Lower lobe of right lung (tissue), 2 donors: ENCODE measurements around the gene FN1. TPM values are rescaled to one million over a fixed set of nuclear protein-coding genes. Genes with fewer than 3 reads are reported as not detected.
"Not testable (repeated sequence)": the region's sequence is repeated elsewhere in the genome, so short reads cannot be mapped to it uniquely, and the experiment has no call there.

Experiments used
- ATAC-seq, 2 donors: fragments of 200-7000 bp; cut with Tn5 transposase; one replicate each; pipeline ENCODE4 v1.9.1; 2020 to 2022; ENCODE audit warnings: mild to moderate bottlenecking in 2 of 2, moderate library complexity in 2 of 2
- DNase-seq: peaks from one replicate; pipeline ENCODE4 v3.0.0-alpha.2; 2020
- H3K27ac ChIP-seq: fragments of 200-600 bp; one replicate; pipeline ENCODE4 v1.8.0; 2022
- H3K27me3 ChIP-seq: fragments of 200-600 bp; one replicate; pipeline ENCODE4 v1.8.0; 2022; ENCODE audit warnings: low read depth
- H3K36me3 ChIP-seq: fragments of 200-600 bp; one replicate; pipeline ENCODE4 v1.8.0; 2022; ENCODE audit warnings: mild to moderate bottlenecking
- H3K4me1 ChIP-seq: fragments of 200-600 bp; one replicate; pipeline ENCODE4 v1.8.0; 2022
- H3K4me3 ChIP-seq: fragments of 200-600 bp; one replicate; pipeline ENCODE4 v1.8.0; 2022; ENCODE audit warnings: mild to moderate bottlenecking
- H3K9me3 ChIP-seq: fragments of 200-600 bp; one replicate; pipeline ENCODE4 v1.8.0; 2022
- CTCF ChIP-seq: fragments of 200-600 bp; IDR thresholded peaks from one replicate; pipeline ENCODE4 v1.8.0; 2022; ENCODE audit warnings: antibody characterized with exemption, mild to moderate bottlenecking
- intact Hi-C: fragments of 100-400 bp; cut with DNase I; formaldehyde crosslinking; loops from one replicate; pipeline ENCODE4 v1.11.0; 2022
- total RNA-seq: library from RNA; stranded (reverse); fragmentation: NEBNext Ultra II Directional; extraction: Animal tissue kit (Norgen Biotek cat#: 25700); gene quantifications from one replicate; pipeline ENCODE4 v1.2.1, GENCODE V29; 2021
- donor health status: DM: no; HTN: yes; CAD: no; lungs with severe emphysema.

The FN1 gene
- total RNA-seq, 1 donor from 2014 or later = 1,248 TPM

- DNase-seq (no peak), ATAC-seq (no peak)
- intact Hi-C loops = no loop called here
- Histone ChIP-seq H3K4me3 (no peak overlapping the region), H3K4me1 (no peaks in the 10 kb centered on the region), H3K27ac (no peak overlapping the region), H3K9me3 (no peaks in the 10 kb centered on the region), H3K27me3 (no peaks in the 10 kb centered on the region), H3K36me3 (peaks cover 66% of the 10 kb centered on the region)
- no peak for TF ChIP-seq CTCF
Observed at GRCh38 chr2:215362562-215362904, 73.3 kb downstream of the FN1 start.

- Histone ChIP-seq H3K4me1 (no peaks in the 10 kb centered on the region), H3K36me3 (peaks cover 61% of the 10 kb centered on the region), H3K27ac (no peak overlapping the region), H3K27me3 (no peaks in the 10 kb centered on the region), H3K4me3 (no peak overlapping the region), H3K9me3 (no peaks in the 10 kb centered on the region)
- ATAC-seq = no peak
- intact Hi-C loops = no loop called here
- DNase-seq = no peak
- TF ChIP-seq CTCF = no peak
Observed at GRCh38 chr2:215361876-215362561, 73.8 kb downstream of the FN1 start.

GRCh38 chr2:215361211-215361875 lies 74.5 kb downstream of the FN1 start:
- Histone ChIP-seq H3K27ac (no peak overlapping the region), H3K36me3 (peaks cover 54% of the 10 kb centered on the region), H3K4me3 (no peak overlapping the region), H3K9me3 (no peaks in the 10 kb centered on the region), H3K4me1 (no peaks in the 10 kb centered on the region), H3K27me3 (no peaks in the 10 kb centered on the region)
- no peak for ATAC-seq
- intact Hi-C loops = no loop called here
- DNase-seq = no peak
- TF ChIP-seq CTCF = no peak

- intact Hi-C loops = no loop called here
- no peak for TF ChIP-seq CTCF
- H3K36me3 ChIP-seq = peaks cover 48% of the 10 kb centered on the region
- H3K27ac ChIP-seq = no peak overlapping the region
- DNase-seq (no peak), ATAC-seq (no peak)
- H3K27me3 ChIP-seq = no peaks in the 10 kb centered on the region
- H3K4me1 ChIP-seq = no peaks in the 10 kb centered on the region
- H3K4me3 ChIP-seq = no peak overlapping the region
- no peaks in the 10 kb centered on the region for H3K9me3 ChIP-seq
Observed at GRCh38 chr2:215360596-215360995, 75.3 kb downstream of the FN1 start.

GRCh38 chr2:215360059-215360458 lies 75.8 kb downstream of the FN1 start:
- intact Hi-C loops, H3K27me3 ChIP-seq: not testable (repeated sequence)
- H3K36me3 ChIP-seq = peaks cover 42% of the 10 kb centered on the region

GRCh38 chr2:215359576-215359922 lies 76.3 kb downstream of the FN1 start:
- no peak for TF ChIP-seq CTCF
- no peak overlapping the region for H3K4me3 ChIP-seq
- ATAC-seq = no peak
- H3K27me3 ChIP-seq = no peaks in the 10 kb centered on the region
- DNase-seq = no peak
- no peaks in the 10 kb centered on the region for H3K9me3 ChIP-seq
- H3K27ac ChIP-seq = no peak overlapping the region
- H3K4me1 ChIP-seq = no peaks in the 10 kb centered on the region
- peaks cover 37% of the 10 kb centered on the region for H3K36me3 ChIP-seq
- intact Hi-C loops = no loop called here

More at GRCh38 chr2:215360059-215360458, 75.8 kb downstream of the FN1 start:
- not testable (repeated sequence) for H3K27ac ChIP-seq, H3K4me3 ChIP-seq, DNase-seq, H3K9me3 ChIP-seq, ATAC-seq, H3K4me1 ChIP-seq
